IMR-90 (cell line): ENCODE results near the gene AP3M1. TPM values are rescaled to one million over a fixed set of nuclear protein-coding genes. Genes with fewer than 3 reads are reported as not detected.

ENCODE experiments used
- ATAC-seq: fragments of 200-7000 bp; cut with Tn5 transposase; 2 replicates; pipeline ENCODE4 v1.9.1; 2020; ENCODE audit warnings: low read depth, mild to moderate bottlenecking, moderate library complexity
- BruUV-seq: library from RNA; stranded (reverse); fragments of 400-500 nt; replicated peaks from 2 replicates; lab custom pipeline; 2021; lab: Mats Ljungman, UMichigan
- CTCF ChIA-PET: fragments of 300-600 bp; formaldehyde crosslinking; extraction: SDS; loops from one replicate; lab custom pipeline; 2021; ENCODE audit warnings: antibody characterized with exemption; lab: Yijun Ruan, JAX
- POLR2A ChIA-PET: fragments of 300-600 bp; sonication (Branson Sonifier 250); formaldehyde crosslinking; loops from one replicate; lab custom pipeline; 2022; ENCODE audit warnings: antibody characterized with exemption; ENCODE audit not compliant: unreplicated experiment; lab: Charles Lee
- DNase-seq: peaks from one replicate; pipeline ENCODE4 v3.0.0; 2013
- H2AFZ ChIP-seq: replicated peaks from 2 replicates; pipeline ENCODE3; 2013; ENCODE audit warnings: low read length, mild to moderate bottlenecking; ENCODE audit not compliant: poor library complexity
- H2AK5ac ChIP-seq: 2 replicates; pipeline ENCODE4 v1.6.1; 2013; ENCODE audit warnings: low read depth, low read length, inconsistent platforms
- H2AK9ac ChIP-seq: replicated peaks from 2 replicates; pipeline ENCODE3; 2013; ENCODE audit warnings: mild to moderate bottlenecking, low read depth, low read length, moderate library complexity; ENCODE audit not compliant: poor library complexity
- H2BK120ac ChIP-seq: 2 replicates; pipeline ENCODE4 v1.6.1; 2013; ENCODE audit warnings: low read depth, low read length, inconsistent platforms
- H2BK15ac ChIP-seq: 3 replicates; pipeline ENCODE4 v1.6.1; 2013; ENCODE audit warnings: low read depth, low read length, inconsistent platforms
- H2BK20ac ChIP-seq: 2 replicates; pipeline ENCODE4 v1.6.1; 2013; ENCODE audit warnings: low read depth, mild to moderate bottlenecking, inconsistent platforms, low read length, moderate library complexity
- H2BK5ac ChIP-seq: 2 replicates; pipeline ENCODE4 v1.6.1; 2013; ENCODE audit warnings: mild to moderate bottlenecking, low read depth, low read length, inconsistent platforms; ENCODE audit not compliant: poor library complexity, severe bottlenecking
- H3K14ac ChIP-seq: replicated peaks from 2 replicates; pipeline ENCODE4 v1.6.1; 2013; ENCODE audit warnings: low read depth, low read length, inconsistent platforms
- H3K18ac ChIP-seq: 2 replicates; pipeline ENCODE4 v1.6.1; 2013; ENCODE audit warnings: low read depth, low read length, control low read depth
- H3K23ac ChIP-seq: 2 replicates; pipeline ENCODE4 v1.6.1; 2013; ENCODE audit warnings: low read depth, low read length, inconsistent platforms
- H3K27ac ChIP-seq: 2 replicates; pipeline ENCODE4 v1.5.1; 2013; ENCODE audit warnings: mild to moderate bottlenecking, control low read depth, low read length; ENCODE audit not compliant: insufficient read depth
- H3K27me3 ChIP-seq: 2 replicates; pipeline ENCODE4 v1.6.1; 2013; ENCODE audit warnings: low read length; ENCODE audit not compliant: control insufficient read depth, insufficient read depth
- H3K36me3 ChIP-seq: 2 replicates; pipeline ENCODE4 v1.6.1; 2013; ENCODE audit warnings: low read length, mixed read lengths; ENCODE audit not compliant: control insufficient read depth, insufficient read depth
- H3K4ac ChIP-seq: 2 replicates; pipeline ENCODE4 v1.6.1; 2013; ENCODE audit warnings: low read depth, low read length, inconsistent platforms
- H3K4me1 ChIP-seq: 2 replicates; pipeline ENCODE4 v1.6.1; 2013; ENCODE audit warnings: low read length, mixed read lengths; ENCODE audit not compliant: control insufficient read depth, insufficient read depth
- H3K4me2 ChIP-seq: 2 replicates; pipeline ENCODE4 v1.6.1; 2013; ENCODE audit warnings: low read depth, mild to moderate bottlenecking, control low read depth, low read length, moderate library complexity
- H3K4me3 ChIP-seq: 2 replicates; pipeline ENCODE4 v1.5.1; 2013; ENCODE audit warnings: low read depth, mild to moderate bottlenecking, control low read depth, low read length, moderate library complexity; ENCODE audit not compliant: insufficient read depth
- H3K56ac ChIP-seq: 2 replicates; pipeline ENCODE4 v1.6.1; 2013; ENCODE audit warnings: low read length, inconsistent platforms; ENCODE audit not compliant: insufficient read depth; ENCODE audit errors: extremely low read depth
- H3K79me1 ChIP-seq, 2 experiments: 2 replicates each; pipeline ENCODE4 v1.6.1; 2013; ENCODE audit warnings: low read length in 2 of 2, inconsistent platforms in 1 of 2, low read depth in 1 of 2
- H3K9ac ChIP-seq: 2 replicates; pipeline ENCODE4 v1.6.1; 2013; ENCODE audit warnings: low read depth, low read length, control low read depth
- H3K9me1 ChIP-seq: 2 replicates; pipeline ENCODE4 v1.6.1; 2013; ENCODE audit warnings: low read length, inconsistent platforms; ENCODE audit not compliant: insufficient read depth
- H3K9me3 ChIP-seq: 2 replicates; pipeline ENCODE4 v1.6.1; 2013; ENCODE audit warnings: low read length; ENCODE audit not compliant: control insufficient read depth, insufficient read depth
- H4K20me1 ChIP-seq: 2 replicates; pipeline ENCODE4 v1.6.1; 2013; ENCODE audit warnings: low read length, inconsistent platforms; ENCODE audit not compliant: insufficient read depth
- H4K5ac ChIP-seq: 2 replicates; pipeline ENCODE4 v1.6.1; 2013; ENCODE audit warnings: mild to moderate bottlenecking, low read depth, low read length, control low read depth
- H4K8ac ChIP-seq, 2 experiments: 2 replicates each; pipeline ENCODE4 v1.6.1; 2013; ENCODE audit warnings: low read depth in 2 of 2, low read length in 2 of 2, control low read depth in 1 of 2, inconsistent platforms in 1 of 2
- H4K91ac ChIP-seq: 2 replicates; pipeline ENCODE4 v1.6.1; 2013; ENCODE audit warnings: low read depth, low read length, inconsistent platforms; ENCODE audit not compliant: insufficient read depth
- CHD1 ChIP-seq: IDR thresholded peaks from 2 replicates; pipeline ENCODE4 v1.6.1; 2012; ENCODE audit warnings: low read depth, low read length, improper control_type of control experiment
- FOS ChIP-seq: fragments of 150-350 bp; IDR thresholded peaks from 2 replicates; pipeline ENCODE4 v1.6.1; 2016; ENCODE audit warnings: low read depth, low read length
- MAFK ChIP-seq: IDR thresholded peaks from 2 replicates; pipeline ENCODE4 v1.6.1; 2012; ENCODE audit warnings: low read depth, low read length, improper control_type of control experiment
- MAZ ChIP-seq: IDR thresholded peaks from 2 replicates; pipeline ENCODE4 v1.6.1; 2012; ENCODE audit warnings: low read depth, mild to moderate bottlenecking, low read length, improper control_type of control experiment, moderate library complexity, borderline replicate concordance
- MXI1 ChIP-seq: IDR thresholded peaks from 2 replicates; pipeline ENCODE4 v1.6.1; 2012; ENCODE audit warnings: low read depth, mild to moderate bottlenecking, low read length, moderate library complexity, borderline replicate concordance
- NFE2L2 ChIP-seq: fragments of 150-350 bp; IDR thresholded peaks from 2 replicates; pipeline ENCODE4 v1.6.1; 2016; ENCODE audit warnings: low read depth, mild to moderate bottlenecking, low read length
- POLR2A ChIP-seq: IDR thresholded peaks from 2 replicates; pipeline ENCODE4 v1.6.1; 2012; ENCODE audit warnings: mild to moderate bottlenecking, low read depth, low read length
- RCOR1 ChIP-seq: IDR thresholded peaks from 2 replicates; pipeline ENCODE4 v1.6.1; 2012; ENCODE audit warnings: mild to moderate bottlenecking, low read length, improper control_type of control experiment; ENCODE audit not compliant: insufficient replicate concordance
- WGBS, 2 experiments: methylation state at CpG; one replicate each; pipeline versions ENCODE4 v1.1.5 to v1.1.7; 2013; ENCODE audit warnings: missing lambda C conversion rate in 2 of 2; ENCODE audit not compliant: insufficient read length in 1 of 2; ENCODE audit errors: extremely low coverage in 2 of 2; 5-methylcytosine and 5-hydroxymethylcytosine counted together
- dilution Hi-C: fragments of 300-500 bp; cut with HindIII; formaldehyde crosslinking; loops from one replicate; pipeline ENCODE4 v1.14.3; 2018; ENCODE audit warnings: low sequenced_read_pairs; ENCODE audit not compliant: unreplicated experiment
- in situ Hi-C: fragments of 300-500 bp; cut with MboI; formaldehyde crosslinking; loops from 3 replicates; pipeline ENCODE4 v1.14.3; 2019; ENCODE audit warnings: low sequenced_read_pairs, inconsistent platforms, mixed read lengths
- intact Hi-C: fragments of 100-400 bp; cut with micrococcal nuclease; formaldehyde crosslinking; loops from 2 replicates; pipeline ENCODE4 v1.10.0; 2022
- polyA plus RNA-seq, 3 experiments: library from polyadenylated mRNA; depleted of rRNA; stranded (reverse); fragments of >200 nt; gene quantifications; 2 replicates each; pipeline ENCODE4 v1.2.3, GENCODE V29; 2012; ENCODE audit warnings: low replicate concordance in 1 of 3
- total RNA-seq: library from RNA; depleted of rRNA; stranded (reverse); fragments of >200 nt; gene quantifications from 2 replicates; pipeline ENCODE4 v1.2.3, GENCODE V29; 2012

The AP3M1 gene
- total and polyA plus RNA-seq, 2 of the 4 experiments (the other 2 are of a cell fraction), result 26.6 to 46.4 TPM

GRCh38 chr10:74123081-74123480 lies 27.5 kb downstream of the AP3M1 start (continued):
- TF ChIP-seq NFE2L2, result no peak
- no peak for TF ChIP-seq FOS
- TF ChIP-seq RCOR1, result no peak
- no peak for TF ChIP-seq MAZ
- no peak for TF ChIP-seq MXI1

GRCh38 chr10:74122060-74122459 lies 28.6 kb downstream of the AP3M1 start:
- no peak overlapping the region for H3K18ac ChIP-seq
- H3K23ac ChIP-seq, result no peak overlapping the region
- H3K9me3 ChIP-seq, result no peaks in the 10 kb centered on the region
- H3K9me1 ChIP-seq, result no peaks in the 10 kb centered on the region; the same call in 1 of the 2 replicates
- ChIA-PET POLR2A (no interaction called here), CTCF (interaction anchor here (1.9 kb wide), 1 partner anchor 236 kb away, joined by 4 read pairs; no protein-coding TSS in a partner anchor)
- H2BK15ac ChIP-seq, result no peak overlapping the region
- ATAC-seq (no peak), DNase-seq (no peak)
- H4K91ac ChIP-seq, result no peak overlapping the region
- H2BK20ac ChIP-seq, result no peak overlapping the region
- H3K36me3 ChIP-seq, result peaks cover 54% of the 10 kb centered on the region
- H3K4me2 ChIP-seq, result no peak overlapping the region
- H3K4me3 ChIP-seq, result no peak overlapping the region
- H3K4ac ChIP-seq, result no peak overlapping the region
- H2AK9ac ChIP-seq, result no peak overlapping the region
- H2AFZ ChIP-seq, result no peak overlapping the region
- peaks cover 25% of the 10 kb centered on the region for H4K20me1 ChIP-seq
- no peak overlapping the region for H3K9ac ChIP-seq
- H3K56ac ChIP-seq, result no peak overlapping the region
- H2AK5ac ChIP-seq, result no peak overlapping the region
- no peak overlapping the region for H3K14ac ChIP-seq
- BruUV-seq, result no TSS peak
- intact Hi-C loops (loop anchor here (10.0 kb wide), 1 partner anchor 983 kb away; a partner anchor contains a TSS), dilution Hi-C loops (no loop called here), in situ Hi-C loops (no loop called here)
- no peak overlapping the region for H4K5ac ChIP-seq
- no peak overlapping the region for H3K27ac ChIP-seq
- peaks cover 10 to 37% of the 10 kb centered on the region in 2 experiments; a peak in 3 of 4 replicates for H3K79me1 ChIP-seq
- H4K8ac ChIP-seq, result no peak overlapping the region
- WGBS, 2 experiments, result 100% methylated on average over 1 of the region's 3 CpGs; no CpG with 5 or more reads in 1 of the 2 experiments
- H2BK5ac ChIP-seq, result no peak overlapping the region
- H2BK120ac ChIP-seq, result no peak overlapping the region
- TF ChIP-seq CHD1 (no peak), POLR2A (no peak), MAFK (peak; percentile 58)
- H3K4me1 ChIP-seq, result peaks cover 10% of the 10 kb centered on the region
- no peaks in the 10 kb centered on the region for H3K27me3 ChIP-seq
